ENCODE measurements around the gene SLC25A21. TPM values are rescaled to one million over a fixed set of nuclear protein-coding genes. Genes with fewer than 3 reads are reported as not detected.

SLC25A21 gene
- total and polyA plus RNA-seq, 2 experiments from 2014 or later: 10.6 to 12.1 TPM

DNA sequence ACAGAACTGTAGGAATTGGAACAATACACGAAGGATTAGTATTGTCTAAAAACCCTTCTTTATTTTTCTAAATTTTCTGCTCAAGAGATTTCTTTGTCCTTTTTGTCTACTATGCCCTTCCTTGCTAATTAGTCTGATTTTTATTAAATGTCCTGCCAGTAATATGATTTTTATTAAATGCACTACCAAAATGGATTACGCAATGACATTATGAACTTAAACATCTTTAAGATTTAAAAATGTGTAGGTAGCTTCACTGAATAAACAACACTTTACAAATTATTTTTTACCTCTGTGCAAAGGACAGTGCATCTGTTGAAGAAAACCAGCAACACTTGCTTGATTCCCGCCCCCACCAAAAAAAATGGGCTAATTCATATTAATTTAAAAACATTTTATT, 519.0 kb downstream of the SLC25A21 start (continued):
- TF ChIP-seq, protein P1, sequence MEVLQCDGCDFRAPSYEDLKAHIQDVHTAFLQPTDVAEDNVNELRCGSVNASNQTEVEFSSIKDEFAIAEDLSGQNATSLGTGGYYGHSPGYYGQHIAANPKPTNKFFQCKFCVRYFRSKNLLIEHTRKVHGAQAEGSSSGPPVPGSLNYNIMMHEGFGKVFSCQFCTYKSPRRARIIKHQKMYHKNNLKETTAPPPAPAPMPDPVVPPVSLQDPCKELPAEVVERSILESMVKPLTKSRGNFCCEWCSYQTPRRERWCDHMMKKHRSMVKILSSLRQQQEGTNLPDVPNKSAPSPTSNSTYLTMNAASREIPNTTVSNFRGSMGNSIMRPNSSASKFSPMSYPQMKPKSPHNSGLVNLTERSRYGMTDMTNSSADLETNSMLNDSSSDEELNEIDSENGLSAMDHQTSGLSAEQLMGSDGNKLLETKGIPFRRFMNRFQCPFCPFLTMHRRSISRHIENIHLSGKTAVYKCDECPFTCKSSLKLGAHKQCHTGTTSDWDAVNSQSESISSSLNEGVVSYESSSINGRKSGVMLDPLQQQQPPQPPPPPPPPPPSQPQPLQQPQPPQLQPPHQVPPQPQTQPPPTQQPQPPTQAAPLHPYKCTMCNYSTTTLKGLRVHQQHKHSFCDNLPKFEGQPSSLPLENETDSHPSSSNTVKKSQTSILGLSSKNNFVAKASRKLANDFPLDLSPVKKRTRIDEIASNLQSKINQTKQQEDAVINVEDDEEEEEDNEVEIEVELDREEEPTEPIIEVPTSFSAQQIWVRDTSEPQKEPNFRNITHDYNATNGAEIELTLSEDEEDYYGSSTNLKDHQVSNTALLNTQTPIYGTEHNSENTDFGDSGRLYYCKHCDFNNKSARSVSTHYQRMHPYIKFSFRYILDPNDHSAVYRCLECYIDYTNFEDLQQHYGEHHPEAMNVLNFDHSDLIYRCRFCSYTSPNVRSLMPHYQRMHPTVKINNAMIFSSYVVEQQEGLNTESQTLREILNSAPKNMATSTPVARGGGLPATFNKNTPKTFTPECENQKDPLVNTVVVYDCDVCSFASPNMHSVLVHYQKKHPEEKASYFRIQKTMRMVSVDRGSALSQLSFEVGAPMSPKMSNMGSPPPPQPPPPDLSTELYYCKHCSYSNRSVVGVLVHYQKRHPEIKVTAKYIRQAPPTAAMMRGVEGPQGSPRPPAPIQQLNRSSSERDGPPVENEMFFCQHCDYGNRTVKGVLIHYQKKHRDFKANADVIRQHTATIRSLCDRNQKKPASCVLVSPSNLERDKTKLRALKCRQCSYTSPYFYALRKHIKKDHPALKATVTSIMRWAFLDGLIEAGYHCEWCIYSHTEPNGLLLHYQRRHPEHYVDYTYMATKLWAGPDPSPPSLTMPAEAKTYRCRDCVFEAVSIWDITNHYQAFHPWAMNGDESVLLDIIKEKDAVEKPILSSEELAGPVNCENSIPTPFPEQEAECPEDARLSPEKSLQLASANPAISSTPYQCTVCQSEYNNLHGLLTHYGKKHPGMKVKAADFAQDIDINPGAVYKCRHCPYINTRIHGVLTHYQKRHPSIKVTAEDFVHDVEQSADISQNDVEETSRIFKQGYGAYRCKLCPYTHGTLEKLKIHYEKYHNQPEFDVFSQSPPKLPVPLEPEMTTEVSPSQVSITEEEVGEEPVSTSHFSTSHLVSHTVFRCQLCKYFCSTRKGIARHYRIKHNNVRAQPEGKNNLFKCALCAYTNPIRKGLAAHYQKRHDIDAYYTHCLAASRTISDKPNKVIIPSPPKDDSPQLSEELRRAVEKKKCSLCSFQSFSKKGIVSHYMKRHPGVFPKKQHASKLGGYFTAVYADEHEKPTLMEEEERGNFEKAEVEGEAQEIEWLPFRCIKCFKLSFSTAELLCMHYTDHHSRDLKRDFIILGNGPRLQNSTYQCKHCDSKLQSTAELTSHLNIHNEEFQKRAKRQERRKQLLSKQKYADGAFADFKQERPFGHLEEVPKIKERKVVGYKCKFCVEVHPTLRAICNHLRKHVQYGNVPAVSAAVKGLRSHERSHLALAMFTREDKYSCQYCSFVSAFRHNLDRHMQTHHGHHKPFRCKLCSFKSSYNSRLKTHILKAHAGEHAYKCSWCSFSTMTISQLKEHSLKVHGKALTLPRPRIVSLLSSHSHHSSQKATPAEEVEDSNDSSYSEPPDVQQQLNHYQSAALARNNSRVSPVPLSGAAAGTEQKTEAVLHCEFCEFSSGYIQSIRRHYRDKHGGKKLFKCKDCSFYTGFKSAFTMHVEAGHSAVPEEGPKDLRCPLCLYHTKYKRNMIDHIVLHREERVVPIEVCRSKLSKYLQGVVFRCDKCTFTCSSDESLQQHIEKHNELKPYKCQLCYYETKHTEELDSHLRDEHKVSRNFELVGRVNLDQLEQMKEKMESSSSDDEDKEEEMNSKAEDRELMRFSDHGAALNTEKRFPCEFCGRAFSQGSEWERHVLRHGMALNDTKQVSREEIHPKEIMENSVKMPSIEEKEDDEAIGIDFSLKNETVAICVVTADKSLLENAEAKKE (CRISPR knock-in tag; IDR thresholded peaks at IDR 0.05): no peak
- TF ChIP-seq ZNF114 (CRISPR knock-in tag; IDR thresholded peaks at IDR 0.05): no peak
- no peak for TF ChIP-seq POLR2AphosphoS5 (IDR thresholded peaks at IDR 0.05; ENCODE audit: low read depth)
- TF ChIP-seq, protein P2, sequence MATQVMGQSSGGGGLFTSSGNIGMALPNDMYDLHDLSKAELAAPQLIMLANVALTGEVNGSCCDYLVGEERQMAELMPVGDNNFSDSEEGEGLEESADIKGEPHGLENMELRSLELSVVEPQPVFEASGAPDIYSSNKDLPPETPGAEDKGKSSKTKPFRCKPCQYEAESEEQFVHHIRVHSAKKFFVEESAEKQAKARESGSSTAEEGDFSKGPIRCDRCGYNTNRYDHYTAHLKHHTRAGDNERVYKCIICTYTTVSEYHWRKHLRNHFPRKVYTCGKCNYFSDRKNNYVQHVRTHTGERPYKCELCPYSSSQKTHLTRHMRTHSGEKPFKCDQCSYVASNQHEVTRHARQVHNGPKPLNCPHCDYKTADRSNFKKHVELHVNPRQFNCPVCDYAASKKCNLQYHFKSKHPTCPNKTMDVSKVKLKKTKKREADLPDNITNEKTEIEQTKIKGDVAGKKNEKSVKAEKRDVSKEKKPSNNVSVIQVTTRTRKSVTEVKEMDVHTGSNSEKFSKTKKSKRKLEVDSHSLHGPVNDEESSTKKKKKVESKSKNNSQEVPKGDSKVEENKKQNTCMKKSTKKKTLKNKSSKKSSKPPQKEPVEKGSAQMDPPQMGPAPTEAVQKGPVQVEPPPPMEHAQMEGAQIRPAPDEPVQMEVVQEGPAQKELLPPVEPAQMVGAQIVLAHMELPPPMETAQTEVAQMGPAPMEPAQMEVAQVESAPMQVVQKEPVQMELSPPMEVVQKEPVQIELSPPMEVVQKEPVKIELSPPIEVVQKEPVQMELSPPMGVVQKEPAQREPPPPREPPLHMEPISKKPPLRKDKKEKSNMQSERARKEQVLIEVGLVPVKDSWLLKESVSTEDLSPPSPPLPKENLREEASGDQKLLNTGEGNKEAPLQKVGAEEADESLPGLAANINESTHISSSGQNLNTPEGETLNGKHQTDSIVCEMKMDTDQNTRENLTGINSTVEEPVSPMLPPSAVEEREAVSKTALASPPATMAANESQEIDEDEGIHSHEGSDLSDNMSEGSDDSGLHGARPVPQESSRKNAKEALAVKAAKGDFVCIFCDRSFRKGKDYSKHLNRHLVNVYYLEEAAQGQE (IDR thresholded peaks at IDR 0.05; ENCODE audit: unreplicated experiment): no peak

DNA sequence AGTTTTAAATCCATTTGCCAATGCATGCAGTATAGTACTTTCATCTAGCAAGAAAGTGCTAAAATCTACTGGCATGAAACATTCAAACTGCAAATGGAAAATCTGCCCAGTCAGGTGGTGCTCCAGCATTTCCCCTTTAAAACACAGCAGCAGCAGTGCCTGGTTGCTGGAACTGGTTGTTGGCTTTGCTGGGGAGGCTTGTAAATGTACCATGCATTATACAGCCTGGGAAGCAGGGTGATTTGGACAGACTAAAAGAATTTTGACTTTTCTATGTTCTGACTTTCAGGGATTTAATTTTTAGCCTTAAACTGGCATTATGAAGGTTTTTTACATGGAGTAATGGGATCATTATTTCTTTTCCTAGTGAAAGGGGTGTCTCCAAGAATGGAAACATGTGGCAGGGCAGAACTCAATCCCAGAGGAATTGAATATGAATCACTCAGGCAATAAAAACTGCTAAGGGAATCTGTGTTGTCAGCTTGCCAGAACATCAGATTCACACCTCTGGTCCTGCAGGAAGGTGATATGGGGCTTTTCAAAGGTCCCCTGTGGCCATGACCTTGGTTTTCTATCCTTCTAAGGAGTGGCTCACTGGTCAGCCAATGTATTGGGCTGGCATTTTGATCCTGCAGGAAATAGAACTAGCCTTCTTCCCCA, 519.7 kb downstream of the SLC25A21 start:
- H4K20me1 ChIP-seq (replicated peaks; ENCODE audit: insufficient read depth): peaks cover 58% of the 10 kb centered on the region
- no peak for ATAC-seq
- DNase-seq (ENCODE audit: low spot score): no peak

More for the DNA sequence above, 519.7 kb downstream of the SLC25A21 start:
- no peaks in the 10 kb centered on the region for H3K36me3 ChIP-seq (ENCODE audit: insufficient read depth)
- peaks cover 100% of the 10 kb centered on the region for H3K27me3 ChIP-seq (ENCODE audit: insufficient read depth)
- H3K9me3 Mint-ChIP-seq: no peaks in the 10 kb centered on the region; the same call in 2 of the 3 replicates
- no peaks in the 10 kb centered on the region for H3K9me2 ChIP-seq (ENCODE audit: insufficient read depth)
- no peak overlapping the region for H2AFZ ChIP-seq
- peaks cover 32% of the 10 kb centered on the region for H3K4me1 Mint-ChIP-seq
- peaks cover 100% of the 10 kb centered on the region for H3K27me3 Mint-ChIP-seq (ENCODE audit: insufficient read depth, low read depth, poor library complexity)
- H3K27ac Mint-ChIP-seq: no peak overlapping the region
- no peak overlapping the region for H3K4me3 Mint-ChIP-seq
- no peaks in the 10 kb centered on the region for H3K79me2 ChIP-seq (replicated peaks; ENCODE audit: insufficient read depth)
- H3F3A ChIP-seq (replicated peaks; ENCODE audit: low read depth): peaks cover 23% of the 10 kb centered on the region
- TF ChIP-seq EZH2 (IDR thresholded peaks at IDR 0.05; ENCODE audit: low read depth, unreplicated experiment): peak; percentile 66
- TF ChIP-seq ZNF331 (CRISPR knock-in tag; IDR thresholded peaks at IDR 0.05; ENCODE audit: low read depth): no peak
- H3K4me1 ChIP-seq (ENCODE audit: insufficient read depth): peaks cover 38% of the 10 kb centered on the region
- H3K4me3 ChIP-seq: no peak overlapping the region
- no peak overlapping the region for H3K27ac ChIP-seq (ENCODE audit: low read depth)
- no peak overlapping the region for H3K4me2 ChIP-seq
- no peaks in the 10 kb centered on the region for H3K36me3 Mint-ChIP-seq (ENCODE audit: low read depth)

Measured in GM23338 (cell line).